GM12864 (cell line): ENCODE results near the gene ZNF429.

Experiments
- DNase-seq: peaks from one replicate; pipeline ENCODE4 v3.0.0-alpha.2; 2011; ENCODE audit warnings: low read depth
- H3K4me3 ChIP-seq: 2 replicates; pipeline ENCODE4 v1.5.1; 2011; ENCODE audit warnings: mild to moderate bottlenecking, low read depth, low read length, control low read depth
- TF ChIP-seq, protein P1 (sequence below): IDR thresholded peaks from 2 replicates; pipeline ENCODE4 v1.5.1; 2011; ENCODE audit warnings: low read depth, mild to moderate bottlenecking, moderate library complexity, low read length, control low read depth, inconsistent platforms; ENCODE audit errors: missing control alignments

ZNF429 gene

GRCh38 chr19:21603431-21604231 is 98.2 kb downstream of the ZNF429 start:
- no peak overlapping the region for H3K4me3 ChIP-seq
- no peak for DNase-seq
- TF ChIP-seq, protein P1, sequence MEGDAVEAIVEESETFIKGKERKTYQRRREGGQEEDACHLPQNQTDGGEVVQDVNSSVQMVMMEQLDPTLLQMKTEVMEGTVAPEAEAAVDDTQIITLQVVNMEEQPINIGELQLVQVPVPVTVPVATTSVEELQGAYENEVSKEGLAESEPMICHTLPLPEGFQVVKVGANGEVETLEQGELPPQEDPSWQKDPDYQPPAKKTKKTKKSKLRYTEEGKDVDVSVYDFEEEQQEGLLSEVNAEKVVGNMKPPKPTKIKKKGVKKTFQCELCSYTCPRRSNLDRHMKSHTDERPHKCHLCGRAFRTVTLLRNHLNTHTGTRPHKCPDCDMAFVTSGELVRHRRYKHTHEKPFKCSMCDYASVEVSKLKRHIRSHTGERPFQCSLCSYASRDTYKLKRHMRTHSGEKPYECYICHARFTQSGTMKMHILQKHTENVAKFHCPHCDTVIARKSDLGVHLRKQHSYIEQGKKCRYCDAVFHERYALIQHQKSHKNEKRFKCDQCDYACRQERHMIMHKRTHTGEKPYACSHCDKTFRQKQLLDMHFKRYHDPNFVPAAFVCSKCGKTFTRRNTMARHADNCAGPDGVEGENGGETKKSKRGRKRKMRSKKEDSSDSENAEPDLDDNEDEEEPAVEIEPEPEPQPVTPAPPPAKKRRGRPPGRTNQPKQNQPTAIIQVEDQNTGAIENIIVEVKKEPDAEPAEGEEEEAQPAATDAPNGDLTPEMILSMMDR: no peak

DNA sequence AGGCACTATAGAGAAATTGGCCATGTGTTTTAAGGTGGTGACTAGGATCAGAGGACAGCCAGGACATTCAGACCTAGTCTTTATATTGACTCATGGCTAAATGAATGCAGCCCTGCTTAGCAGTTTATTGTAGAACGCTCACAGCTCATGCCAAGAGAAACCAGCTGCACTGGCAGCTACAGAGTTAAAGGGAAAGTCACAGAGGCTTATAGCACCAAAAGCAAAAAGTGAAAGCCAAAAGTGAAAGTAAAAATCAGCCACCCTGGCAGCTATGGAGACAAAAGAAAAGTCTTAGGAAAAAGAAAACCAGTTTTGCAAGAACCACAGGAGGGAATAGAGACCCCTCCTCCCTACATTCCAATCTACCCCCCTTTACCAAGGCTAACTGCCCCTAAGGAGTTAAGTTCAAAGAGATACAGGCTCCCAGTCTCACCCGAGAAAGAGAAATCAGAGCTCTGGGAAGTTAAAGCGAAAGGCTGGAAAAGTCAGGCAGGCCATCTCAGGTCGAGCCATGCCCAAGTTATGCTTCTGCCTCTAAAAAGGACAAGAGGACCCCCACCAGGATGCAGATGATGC is 99.0 kb downstream of the ZNF429 start:
- TF ChIP-seq, protein P1: no peak
- H3K4me3 ChIP-seq: peak overlapping the region; percentile 9; the same call in 1 of the 2 replicates
- DNase-seq: no peak
